ENCODE data around the gene CSAG2. TPM values are rescaled to one million over a fixed set of nuclear protein-coding genes. Genes with fewer than 3 reads are reported as not detected.

The CSAG2 gene
- not detected in 2 replicates for total RNA-seq

GRCh38 chrX:152709173-152709572 lies at the start of gene CSAG2:
TSS of gene CSAG2 (minus strand) at chrX:152709273. CDS start at chrX:152709112, 161 bp downstream.

GRCh38 chrX:152753686-152754650 lies 44.9 kb upstream of the CSAG2 start, which contains the start of gene MAGEA2:
TSS of gene MAGEA2 (minus strand) at chrX:152753842. CDS start at chrX:152751363, 2,479 bp downstream.

GRCh38 chrX:152733261-152733975 lies 24.3 kb upstream of the CSAG2 start, which contains the start of the genes CSAG1 and MAGEA12:
TSS of gene CSAG1 (minus strand) at chrX:152733721. CDS start at chrX:152732460, 1,261 bp downstream.
TSS of gene MAGEA12 (plus strand) at chrX:152733757. CDS start at chrX:152736162, 2,405 bp downstream.

GRCh38 chrX:152713815-152714787 lies 5.0 kb upstream of the CSAG2 start, which contains the start of gene MAGEA2B:
TSS of gene MAGEA2B (plus strand) at chrX:152714628. CDS start at chrX:152717107, 2,479 bp downstream.

GRCh38 chrX:152697952-152698931 lies 10.8 kb downstream of the CSAG2 start, which contains the start of gene MAGEA3:
TSS of gene MAGEA3 (plus strand) at chrX:152698794. CDS start at chrX:152700833, 2,039 bp downstream.

Other genes starting within 250 kb of the CSAG2 start
- 0.26 TPM in 1 of 2 replicates, not detected in the other for gene GABRQ, start 71.4 kb downstream of the CSAG2 start, total RNA-seq
- not detected in 2 replicates for gene MAGEA3, start 10.5 kb downstream of the CSAG2 start, total RNA-seq
- not detected in 2 replicates for gene MAGEA2B, start 5.4 kb upstream of the CSAG2 start, total RNA-seq
- gene CSAG1, start 24.4 kb upstream of the CSAG2 start, total RNA-seq = not detected in 2 replicates
- not detected in 2 replicates for gene MAGEA12, start 24.5 kb upstream of the CSAG2 start, total RNA-seq
- gene MAGEA2, start 44.6 kb upstream of the CSAG2 start, total RNA-seq = not detected in 2 replicates
- not detected in 2 replicates for gene CSAG3, start 49.9 kb upstream of the CSAG2 start, total RNA-seq
- not detected in 2 replicates for gene MAGEA6, start 60.4 kb upstream of the CSAG2 start, total RNA-seq
- gene CETN2, start 121.5 kb upstream of the CSAG2 start, total RNA-seq = 30.1 and 57.1 TPM in 2 replicates
- gene NSDHL, start 121.8 kb upstream of the CSAG2 start, total RNA-seq = 13.0 and 35.0 TPM in 2 replicates
- 1.5 and 4.0 TPM in 2 replicates for gene ZNF185, start 188.8 kb upstream of the CSAG2 start, total RNA-seq